SK-N-SH (cell line): ENCODE data around the gene CYB5D1. TPM values are rescaled to one million over a fixed set of nuclear protein-coding genes. Genes with fewer than 3 reads are reported as not detected.

Experiments
- CTCF ChIA-PET: fragments of 300-600, 350-600 bp; formaldehyde crosslinking; extraction: SDS; loops from one replicate; lab custom pipeline; 2021; lab: Yijun Ruan, JAX
- POLR2A ChIA-PET: fragments of 350-600 bp; sonication (Branson Sonifier 250); formaldehyde crosslinking; extraction: SDS; loops from one replicate; lab custom pipeline; 2020; ENCODE audit warnings: antibody characterized with exemption, inconsistent platforms; lab: Yijun Ruan, JAX
- DNase-seq: peaks from one replicate; pipeline ENCODE4 v3.0.0; 2012
- H2AFZ ChIP-seq: fragments of 200-600 bp; sonication (generic); 2 replicates; pipeline ENCODE4 v1.8.1; 2016; ENCODE audit warnings: antibody characterized with exemption, mild to moderate bottlenecking, low read depth
- H3F3A ChIP-seq: fragments of 200-600 bp; sonication (generic); replicated peaks from 2 replicates; pipeline ENCODE3; 2016; ENCODE audit warnings: antibody characterized with exemption, mild to moderate bottlenecking; ENCODE audit not compliant: insufficient read depth
- H3K27ac ChIP-seq, 2 experiments: fragments of 200-500 bp in 1 of 2; fragments of 200-600 bp in 1 of 2; sonication (Bioruptor generic) in 1 of 2; sonication (generic), shearing (Covaris generic) in 1 of 2; 2 replicates each; pipeline versions ENCODE4 v1.5.1 to v1.6.1; 2014 to 2016; ENCODE audit warnings: low read depth in 2 of 2, inconsistent platforms in 1 of 2, low read length in 1 of 2, mild to moderate bottlenecking in 1 of 2, mixed read lengths in 1 of 2
- H3K27me3 ChIP-seq: fragments of 200-600 bp; sonication (generic), shearing (Covaris generic); 2 replicates; pipeline ENCODE4 v1.6.1; 2016; ENCODE audit warnings: mixed run types; ENCODE audit not compliant: insufficient read depth
- H3K36me3 ChIP-seq, 2 experiments: fragments of 200-500 bp in 1 of 2; fragments of 200-600 bp in 1 of 2; sonication (Bioruptor generic) in 1 of 2; sonication (generic) in 1 of 2; replicated peaks in 1 of 2; 2 replicates each; pipeline versions ENCODE3 to v1.5.1; 2014 to 2016; ENCODE audit warnings: low read length in 1 of 2, mild to moderate bottlenecking in 1 of 2; ENCODE audit not compliant: insufficient read depth in 2 of 2, control insufficient read depth in 1 of 2
- H3K4me1 ChIP-seq, 2 experiments: fragments of 200-500 bp in 1 of 2; fragments of 200-600 bp in 1 of 2; sonication (Bioruptor generic) in 1 of 2; sonication (generic), shearing (Covaris generic) in 1 of 2; 2 replicates each; pipeline versions ENCODE4 v1.5.1 to v1.6.1; 2014 to 2016; ENCODE audit warnings: low read depth in 1 of 2, low read length in 1 of 2, mixed run types in 1 of 2; ENCODE audit not compliant: insufficient read depth in 2 of 2, control insufficient read depth in 1 of 2
- H3K4me2 ChIP-seq: fragments of 200-600 bp; sonication (generic), shearing (Covaris generic); 2 replicates; pipeline ENCODE4 v1.6.1; 2017; ENCODE audit warnings: mixed run types
- H3K4me3 ChIP-seq, 2 experiments: fragments of 200-500 bp in 1 of 2; fragments of 200-600 bp in 1 of 2; sonication (Bioruptor generic) in 1 of 2; sonication (generic), shearing (Covaris generic) in 1 of 2; 2 replicates each; pipeline versions ENCODE4 v1.5.1 to v1.8.1; 2014 to 2016; ENCODE audit warnings: low read depth in 2 of 2, inconsistent platforms in 1 of 2, low read length in 1 of 2, mild to moderate bottlenecking in 1 of 2, mixed read lengths in 1 of 2, moderate library complexity in 1 of 2
- H3K79me2 ChIP-seq: fragments of 200-600 bp; sonication (generic); 2 replicates; pipeline ENCODE4 v1.8.1; 2017; ENCODE audit warnings: mild to moderate bottlenecking; ENCODE audit not compliant: insufficient read depth
- H3K9ac ChIP-seq: fragments of 200-600 bp; sonication (generic); 2 replicates; pipeline ENCODE4 v1.6.1; 2017; ENCODE audit warnings: mixed run types
- H3K9me2 ChIP-seq: fragments of 200-600 bp; sonication (generic); 2 replicates; pipeline ENCODE4 v1.6.1; 2017; ENCODE audit warnings: mixed run types
- H3K9me3 ChIP-seq: fragments of 200-600 bp; sonication (generic); 2 replicates; pipeline ENCODE4 v1.6.1; 2017; ENCODE audit warnings: mixed run types, mild to moderate bottlenecking, moderate library complexity
- H4K20me1 ChIP-seq: fragments of 200-600 bp; sonication (generic); 2 replicates; pipeline ENCODE4 v1.6.1; 2017; ENCODE audit warnings: mild to moderate bottlenecking, mixed run types; ENCODE audit not compliant: insufficient read depth
- ELF1 ChIP-seq: IDR thresholded peaks from 2 replicates; pipeline ENCODE4 v1.4.0; 2012
- EP300 ChIP-seq, 2 experiments: IDR thresholded peaks; 2 replicates each; pipeline versions ENCODE4 v1.4.0 to v1.6.1; 2012; ENCODE audit warnings: borderline replicate concordance in 1 of 2, low read depth in 1 of 2, low read length in 1 of 2
- FOXJ3 ChIP-seq: sonication (generic); formaldehyde crosslinking; IDR thresholded peaks from 2 replicates; pipeline ENCODE4 v1.5.1; 2020; ENCODE audit warnings: mild to moderate bottlenecking, missing genetic modification reagents
- FOXM1 ChIP-seq: IDR thresholded peaks from 2 replicates; pipeline ENCODE4 v1.4.0; 2012; ENCODE audit warnings: low read depth, mild to moderate bottlenecking
- GATA2 ChIP-seq: sonication (generic); formaldehyde crosslinking; IDR thresholded peaks from 2 replicates; pipeline ENCODE4 v1.5.0; 2020; ENCODE audit warnings: mild to moderate bottlenecking, missing genetic modification reagents
- JUND ChIP-seq: IDR thresholded peaks from 2 replicates; pipeline ENCODE4 v1.4.0; 2012
- MAX ChIP-seq: IDR thresholded peaks from 2 replicates; pipeline ENCODE4 v1.4.0; 2012; ENCODE audit warnings: low read depth
- RCOR1 ChIP-seq: fragments of 150-350 bp; IDR thresholded peaks from 2 replicates; pipeline ENCODE4 v1.6.1; 2017; ENCODE audit warnings: antibody characterized with exemption, low read length
- REST ChIP-seq: IDR thresholded peaks from 2 replicates; pipeline ENCODE4 v1.6.1; 2012; ENCODE audit warnings: mild to moderate bottlenecking, low read depth, low read length, moderate library complexity
- RFX5 ChIP-seq: IDR thresholded peaks from 2 replicates; pipeline ENCODE4 v1.6.1; 2012; ENCODE audit warnings: mild to moderate bottlenecking, improper control_type of control experiment, low read length
- SMC3 ChIP-seq: IDR thresholded peaks from 2 replicates; pipeline ENCODE4 v1.6.1; 2012; ENCODE audit warnings: low read depth, low read length, improper control_type of control experiment
- TCF12 ChIP-seq: IDR thresholded peaks from 2 replicates; pipeline ENCODE4 v1.4.0; 2012
- TEAD4 ChIP-seq: IDR thresholded peaks from 2 replicates; pipeline ENCODE4 v1.4.0; 2012; ENCODE audit warnings: mild to moderate bottlenecking, borderline replicate concordance; ENCODE audit not compliant: insufficient read depth
- YY1 ChIP-seq: IDR thresholded peaks from 2 replicates; pipeline ENCODE4 v1.4.0; 2012; ENCODE audit warnings: low read depth, mild to moderate bottlenecking
- WGBS: methylation state at CpG from one replicate; pipeline ENCODE4 v1.1.6; 2017; ENCODE audit warnings: low lambda C conversion rate; 5-methylcytosine and 5-hydroxymethylcytosine counted together
- polyA plus RNA-seq, 3 experiments: library from polyadenylated mRNA; depleted of rRNA; stranded (reverse); fragments of >200 nt; gene quantifications; 2 replicates each; pipeline ENCODE4 v1.2.3, GENCODE V29; 2012
- TF ChIP-seq, protein P1 (sequence below): fragments of 150-350 bp; IDR thresholded peaks from 2 replicates; pipeline ENCODE4 v1.6.1; 2017; ENCODE audit warnings: antibody characterized with exemption, low read length, low read depth, borderline replicate concordance

The CYB5D1 gene
- polyA plus RNA-seq, 1 of the 3 experiments (the other 2 are of a cell fraction): 8.8 TPM

- Histone ChIP-seq H3K4me2 (no peak overlapping the region), H3K9me3 (no peaks in the 10 kb centered on the region), H4K20me1 (peaks cover 44% of the 10 kb centered on the region), H3K9me2 (no peaks in the 10 kb centered on the region), H3K79me2 (peaks cover 23% of the 10 kb centered on the region), H3K4me3 (no peak overlapping the region), H2AFZ (no peak overlapping the region), H3K9ac (no peak overlapping the region), H3K4me1 (peaks cover 8 to 21% of the 10 kb centered on the region in 2 experiments; a peak in 2 of 4 replicates), H3F3A (peaks cover 23% of the 10 kb centered on the region), H3K27ac (no peak overlapping the region; a peak in 1 of 4 replicates), H3K36me3 (peaks cover 37 to 72% of the 10 kb centered on the region in 2 experiments), H3K27me3 (no peaks in the 10 kb centered on the region)
- DNase-seq: no peak
- TF ChIP-seq FOXJ3: no peak
- no peak for TF ChIP-seq FOXM1
- TF ChIP-seq SMC3: no peak
- no peak for TF ChIP-seq EP300 (IDR thresholded peaks at IDR 0.05; ENCODE audit: borderline replicate concordance in 1 of 2, low read depth in 1 of 2, low read length in 1 of 2)
- TF ChIP-seq RFX5: no peak
- no peak for TF ChIP-seq MAX
- no peak for TF ChIP-seq ELF1
- no peak for TF ChIP-seq GATA2 (CRISPR knock-in tag)
- no peak for TF ChIP-seq JUND
- no peak for TF ChIP-seq YY1
- no peak for TF ChIP-seq RCOR1
- no peak for TF ChIP-seq REST
- TF ChIP-seq, protein P1, sequence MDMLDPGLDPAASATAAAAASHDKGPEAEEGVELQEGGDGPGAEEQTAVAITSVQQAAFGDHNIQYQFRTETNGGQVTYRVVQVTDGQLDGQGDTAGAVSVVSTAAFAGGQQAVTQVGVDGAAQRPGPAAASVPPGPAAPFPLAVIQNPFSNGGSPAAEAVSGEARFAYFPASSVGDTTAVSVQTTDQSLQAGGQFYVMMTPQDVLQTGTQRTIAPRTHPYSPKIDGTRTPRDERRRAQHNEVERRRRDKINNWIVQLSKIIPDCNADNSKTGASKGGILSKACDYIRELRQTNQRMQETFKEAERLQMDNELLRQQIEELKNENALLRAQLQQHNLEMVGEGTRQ: no peak
- no peak for TF ChIP-seq TEAD4
- no peak for TF ChIP-seq TCF12
- ChIA-PET POLR2A (interaction anchor here (2.4 kb wide), 1 partner anchor 11 kb away, joined by 7 read pairs; no protein-coding TSS in a partner anchor), CTCF (interaction anchor here (1.3 to 5.7 kb wide), 4 partner anchors 15 to 208 kb away, joined by 4 to 58 read pairs (median 33); partner anchors contain the start of gene KDM6B)
- 96% methylated on average over 27 of the region's 35 CpGs for WGBS
These were observed 8.6 kb upstream of the CYB5D1 start for GRCh38 chr17:7849130-7849750.
